Measurements from ENCODE around the gene ACTG2. TPM values are rescaled to one million over a fixed set of nuclear protein-coding genes. Genes with fewer than 3 reads are reported as not detected.

Gene ACTG2
- total RNA-seq, 1 donor from 2014 or later, result 13.7 TPM

DNA sequence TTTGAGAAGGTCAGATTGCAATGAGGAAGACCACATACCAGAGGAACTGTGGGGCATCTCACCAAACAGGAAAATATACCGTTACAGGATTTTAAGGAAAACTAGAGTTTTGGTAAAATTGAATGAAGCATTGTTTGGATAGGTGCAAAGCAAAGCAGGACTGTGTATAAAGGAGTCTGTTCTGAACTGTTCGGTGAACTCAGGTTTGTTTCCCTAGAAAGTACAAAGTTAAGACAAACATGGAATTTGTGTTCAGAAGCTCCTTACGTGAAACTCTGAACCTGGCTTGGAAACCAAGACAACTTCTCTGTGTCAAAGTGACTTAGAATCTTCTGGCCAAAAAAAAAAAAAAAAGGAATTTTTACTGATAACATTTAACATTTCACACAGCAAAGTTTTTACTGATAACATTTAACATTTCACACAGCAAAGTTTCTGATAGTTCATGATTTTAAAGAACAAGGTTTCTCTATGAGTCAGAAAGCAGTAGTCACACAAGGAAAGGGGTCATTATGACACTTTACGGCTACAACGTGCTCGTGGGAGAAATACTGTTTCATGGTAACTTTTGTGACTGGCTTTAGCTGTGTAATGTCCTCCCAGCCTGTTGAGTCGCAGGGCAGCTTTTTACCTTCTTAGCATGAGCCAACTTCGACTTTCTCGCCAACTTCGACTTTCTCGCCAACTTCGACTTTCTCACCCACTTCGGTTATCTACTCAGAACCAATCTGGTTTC is 70.7 kb downstream of the ACTG2 start:
- H3K9me3 Mint-ChIP-seq, result peaks cover 5% of the 10 kb centered on the region
- no peak for DNase-seq (ENCODE audit: extremely low spot score, unreplicated experiment)
- H3K4me3 Mint-ChIP-seq, result no peak overlapping the region
- TF ChIP-seq, protein P1, sequence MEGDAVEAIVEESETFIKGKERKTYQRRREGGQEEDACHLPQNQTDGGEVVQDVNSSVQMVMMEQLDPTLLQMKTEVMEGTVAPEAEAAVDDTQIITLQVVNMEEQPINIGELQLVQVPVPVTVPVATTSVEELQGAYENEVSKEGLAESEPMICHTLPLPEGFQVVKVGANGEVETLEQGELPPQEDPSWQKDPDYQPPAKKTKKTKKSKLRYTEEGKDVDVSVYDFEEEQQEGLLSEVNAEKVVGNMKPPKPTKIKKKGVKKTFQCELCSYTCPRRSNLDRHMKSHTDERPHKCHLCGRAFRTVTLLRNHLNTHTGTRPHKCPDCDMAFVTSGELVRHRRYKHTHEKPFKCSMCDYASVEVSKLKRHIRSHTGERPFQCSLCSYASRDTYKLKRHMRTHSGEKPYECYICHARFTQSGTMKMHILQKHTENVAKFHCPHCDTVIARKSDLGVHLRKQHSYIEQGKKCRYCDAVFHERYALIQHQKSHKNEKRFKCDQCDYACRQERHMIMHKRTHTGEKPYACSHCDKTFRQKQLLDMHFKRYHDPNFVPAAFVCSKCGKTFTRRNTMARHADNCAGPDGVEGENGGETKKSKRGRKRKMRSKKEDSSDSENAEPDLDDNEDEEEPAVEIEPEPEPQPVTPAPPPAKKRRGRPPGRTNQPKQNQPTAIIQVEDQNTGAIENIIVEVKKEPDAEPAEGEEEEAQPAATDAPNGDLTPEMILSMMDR (conservative IDR thresholded peaks at IDR 0.05), result no peak
- H3K27ac Mint-ChIP-seq, result peak overlapping the region; percentile 13
- peaks cover 25% of the 10 kb centered on the region for H3K36me3 Mint-ChIP-seq
- no peaks in the 10 kb centered on the region for H3K27me3 Mint-ChIP-seq
- peaks cover 4% of the 10 kb centered on the region for H3K4me1 Mint-ChIP-seq (ENCODE audit: unreplicated experiment)

DNA sequence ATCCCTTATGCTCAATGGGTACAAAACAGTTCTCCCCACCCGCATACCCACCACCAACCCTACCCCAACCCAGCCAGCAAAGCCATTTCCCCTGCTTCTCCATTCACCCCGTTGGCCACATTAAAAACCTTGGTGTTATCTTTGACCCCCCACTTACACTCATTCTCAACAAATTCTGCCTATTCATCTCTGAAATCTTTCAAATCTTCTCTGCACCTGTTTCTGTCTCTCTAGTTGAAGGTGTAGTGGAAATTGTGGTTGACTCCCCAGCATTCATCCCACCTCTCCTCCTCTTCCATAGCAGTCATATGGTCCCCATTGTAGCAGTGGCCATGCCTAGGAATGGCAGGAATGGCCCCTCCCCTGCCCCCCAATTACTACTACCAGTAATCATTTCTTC is 71.4 kb downstream of the ACTG2 start:
- no peak for DNase-seq (ENCODE audit: extremely low spot score, unreplicated experiment)
- no peaks in the 10 kb centered on the region for H3K27me3 Mint-ChIP-seq
- H3K4me1 Mint-ChIP-seq (ENCODE audit: unreplicated experiment), result peaks cover 4% of the 10 kb centered on the region
- H3K4me3 Mint-ChIP-seq, result no peak overlapping the region
- TF ChIP-seq, protein P1 (conservative IDR thresholded peaks at IDR 0.05), result no peak
- H3K27ac Mint-ChIP-seq, result peak overlapping the region; percentile 13
- H3K36me3 Mint-ChIP-seq, result peaks cover 18% of the 10 kb centered on the region
- peaks cover 5% of the 10 kb centered on the region for H3K9me3 Mint-ChIP-seq

DNA sequence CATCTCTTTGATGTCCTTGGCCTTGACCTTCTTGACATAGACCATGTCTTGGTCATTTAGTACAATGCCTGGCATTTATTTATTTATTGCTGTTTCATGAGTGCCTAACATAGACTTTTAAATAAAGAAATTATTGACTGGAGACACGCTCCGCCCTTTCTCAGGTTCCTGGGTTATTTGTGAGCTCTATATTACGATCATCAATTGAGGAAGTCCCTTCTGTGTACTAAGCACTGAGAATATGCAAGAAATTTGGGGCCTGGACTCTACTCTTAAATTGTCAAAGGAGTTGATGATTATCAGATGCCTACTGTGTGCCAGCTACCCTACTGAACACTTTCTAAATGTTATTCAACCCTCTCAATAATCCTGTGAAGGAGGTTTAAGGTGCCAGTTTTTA is 72.2 kb downstream of the ACTG2 start:
- H3K36me3 Mint-ChIP-seq, result peaks cover 12% of the 10 kb centered on the region
- no peaks in the 10 kb centered on the region for H3K27me3 Mint-ChIP-seq
- H3K9me3 Mint-ChIP-seq, result peaks cover 5% of the 10 kb centered on the region
- peak overlapping the region; percentile 3 for H3K27ac Mint-ChIP-seq
- no peak for DNase-seq (ENCODE audit: extremely low spot score, unreplicated experiment)
- peaks cover 4% of the 10 kb centered on the region for H3K4me1 Mint-ChIP-seq (ENCODE audit: unreplicated experiment)
- TF ChIP-seq, protein P1 (conservative IDR thresholded peaks at IDR 0.05), result no peak
- no peak overlapping the region for H3K4me3 Mint-ChIP-seq

DNA sequence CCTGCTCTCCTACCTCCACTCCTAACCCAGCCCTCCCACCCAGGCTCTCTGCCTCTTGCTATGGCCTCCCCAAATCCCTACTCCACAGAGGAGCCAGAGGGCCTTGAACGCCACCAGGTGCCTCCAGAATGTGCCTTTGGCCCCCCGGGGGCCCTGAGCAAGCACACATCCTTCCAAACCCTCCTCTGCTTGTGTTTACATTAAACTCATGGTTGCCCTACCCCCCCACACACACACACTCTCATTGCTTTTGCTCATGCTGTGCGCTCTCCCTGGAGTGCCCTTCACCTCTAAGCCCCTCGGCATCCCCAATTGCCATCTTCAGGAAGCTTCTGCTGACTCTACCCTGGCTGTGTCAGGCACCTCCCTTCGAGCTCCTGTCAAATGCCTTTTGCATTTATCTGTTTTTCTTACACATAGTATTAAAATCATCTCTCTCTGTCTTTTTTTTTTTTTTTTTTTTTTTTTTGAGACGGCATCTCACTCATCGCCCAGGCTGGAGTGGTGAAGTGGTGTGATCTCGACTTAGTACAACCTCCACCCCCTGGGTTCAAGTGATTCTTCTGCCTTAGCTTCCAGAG is 75.6 kb downstream of the ACTG2 start:
- no peak for DNase-seq (ENCODE audit: extremely low spot score, unreplicated experiment)
- Mint-ChIP-seq H3K9me3 (no peaks in the 10 kb centered on the region), H3K36me3 (peaks cover 3% of the 10 kb centered on the region), H3K27me3 (no peaks in the 10 kb centered on the region), H3K4me3 (no peak overlapping the region), H3K27ac (no peak overlapping the region), H3K4me1 (ENCODE audit: unreplicated experiment) (peaks cover 16% of the 10 kb centered on the region)
- TF ChIP-seq, protein P1 (conservative IDR thresholded peaks at IDR 0.05), result no peak

DNA sequence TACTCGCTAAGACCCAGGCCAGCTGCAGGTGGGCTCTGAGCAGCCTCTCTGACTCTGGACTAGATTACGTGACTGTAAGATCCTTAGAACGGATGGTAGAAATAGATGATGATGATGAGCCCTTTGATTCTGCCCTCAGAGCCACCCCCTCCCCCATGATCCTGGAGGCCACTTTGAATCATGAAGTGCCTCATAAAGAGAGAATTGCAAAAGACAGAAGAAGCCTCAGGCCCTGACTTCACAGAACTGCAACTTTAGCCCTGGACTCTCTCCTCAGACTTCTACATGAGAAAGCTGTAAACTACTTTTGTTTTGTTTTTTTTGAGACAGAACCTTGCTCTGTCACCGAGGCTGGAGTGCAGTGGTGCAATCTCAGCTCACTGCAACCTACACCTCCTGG is 76.5 kb downstream of the ACTG2 start:
- no peaks in the 10 kb centered on the region for H3K9me3 Mint-ChIP-seq
- DNase-seq (ENCODE audit: extremely low spot score, unreplicated experiment), result no peak
- peaks cover 16% of the 10 kb centered on the region for H3K4me1 Mint-ChIP-seq (ENCODE audit: unreplicated experiment)
- TF ChIP-seq, protein P1 (conservative IDR thresholded peaks at IDR 0.05), result no peak
- H3K27ac Mint-ChIP-seq, result no peak overlapping the region
- no peak overlapping the region for H3K4me3 Mint-ChIP-seq
- peaks cover 3% of the 10 kb centered on the region for H3K36me3 Mint-ChIP-seq
- no peaks in the 10 kb centered on the region for H3K27me3 Mint-ChIP-seq

Other genes starting within 250 kb of the ACTG2 start
- gene TPRKB, start 155.7 kb upstream of the ACTG2 start, total RNA-seq (ENCODE audit: low replicate concordance), result 28.8 and 33.6 TPM in 2 replicates
- gene DUSP11, start 112.9 kb upstream of the ACTG2 start, total RNA-seq (ENCODE audit: low replicate concordance), result 26.1 and 30.9 TPM in 2 replicates
- gene C2orf78, start 108.8 kb upstream of the ACTG2 start, total RNA-seq (ENCODE audit: low replicate concordance), result not detected in 2 replicates
- gene STAMBP, start 64.0 kb upstream of the ACTG2 start, total RNA-seq (ENCODE audit: low replicate concordance), result 39.0 and 41.0 TPM in 2 replicates
- 59.3 and 73.4 TPM in 2 replicates for gene DGUOK, start 33.9 kb downstream of the ACTG2 start, total RNA-seq (ENCODE audit: low replicate concordance)
- 34.6 and 71.5 TPM in 2 replicates for gene TET3, start 91.9 kb downstream of the ACTG2 start, total RNA-seq (ENCODE audit: low replicate concordance)

Data from type B pancreatic cell (in vitro differentiated cells).